GM18519 (cell line): ENCODE data around the gene PLK3.
"Not testable (repeated sequence)": the region's sequence is repeated elsewhere in the genome, so short reads cannot be mapped to it uniquely, and the experiment has no call there.

Experiments
- ATAC-seq: cut with Tn5 transposase; IDR thresholded peaks from one replicate; pipeline ENCODE4 v1.9.1; 2021; ENCODE audit warnings: mild to moderate bottlenecking, moderate library complexity; ENCODE audit not compliant: unreplicated experiment, low FRiP score

Gene PLK3

GRCh38 chr1:44826375-44827196 lies 26.4 kb downstream of the PLK3 start:
- no peak for ATAC-seq

- ATAC-seq: no peak
Measured at GRCh38 chr1:44827197-44828002, 27.2 kb downstream of the PLK3 start.

DNA sequence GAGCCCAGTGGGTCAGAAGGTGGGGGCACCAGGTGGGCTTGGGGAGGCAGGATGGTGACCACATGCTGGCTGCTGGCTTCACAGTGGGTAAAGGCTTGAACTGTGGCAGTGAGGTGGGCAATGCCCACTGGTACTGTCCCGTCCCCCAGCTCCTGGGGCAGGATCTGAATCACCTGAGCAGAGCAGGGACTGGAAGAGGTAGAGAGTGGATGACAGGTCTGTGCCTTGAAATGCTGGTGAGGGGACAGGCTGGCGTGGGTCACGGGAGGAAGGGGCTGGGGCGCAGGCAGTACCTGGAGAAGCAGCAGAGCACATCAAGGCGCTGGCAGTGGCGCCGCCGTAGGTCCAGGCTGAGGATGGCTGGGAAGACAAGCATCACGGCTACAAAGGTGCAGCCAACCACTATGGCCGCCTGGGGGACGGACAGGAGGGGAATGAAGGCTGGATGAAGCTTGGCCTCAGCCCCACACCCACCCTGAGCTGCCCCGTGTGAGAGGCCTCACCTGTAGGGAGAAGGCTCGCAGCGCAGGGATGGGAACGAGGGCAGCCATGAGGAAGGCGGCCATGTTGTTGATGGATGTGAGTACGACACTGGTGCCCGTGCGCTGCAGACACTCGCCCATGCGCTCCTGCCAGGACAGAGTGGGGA lies 27.9 kb downstream of the PLK3 start:
- no peak for ATAC-seq

- ATAC-seq: no peak
Measured at GRCh38 chr1:44828841-44829440, 28.8 kb downstream of the PLK3 start.

DNA sequence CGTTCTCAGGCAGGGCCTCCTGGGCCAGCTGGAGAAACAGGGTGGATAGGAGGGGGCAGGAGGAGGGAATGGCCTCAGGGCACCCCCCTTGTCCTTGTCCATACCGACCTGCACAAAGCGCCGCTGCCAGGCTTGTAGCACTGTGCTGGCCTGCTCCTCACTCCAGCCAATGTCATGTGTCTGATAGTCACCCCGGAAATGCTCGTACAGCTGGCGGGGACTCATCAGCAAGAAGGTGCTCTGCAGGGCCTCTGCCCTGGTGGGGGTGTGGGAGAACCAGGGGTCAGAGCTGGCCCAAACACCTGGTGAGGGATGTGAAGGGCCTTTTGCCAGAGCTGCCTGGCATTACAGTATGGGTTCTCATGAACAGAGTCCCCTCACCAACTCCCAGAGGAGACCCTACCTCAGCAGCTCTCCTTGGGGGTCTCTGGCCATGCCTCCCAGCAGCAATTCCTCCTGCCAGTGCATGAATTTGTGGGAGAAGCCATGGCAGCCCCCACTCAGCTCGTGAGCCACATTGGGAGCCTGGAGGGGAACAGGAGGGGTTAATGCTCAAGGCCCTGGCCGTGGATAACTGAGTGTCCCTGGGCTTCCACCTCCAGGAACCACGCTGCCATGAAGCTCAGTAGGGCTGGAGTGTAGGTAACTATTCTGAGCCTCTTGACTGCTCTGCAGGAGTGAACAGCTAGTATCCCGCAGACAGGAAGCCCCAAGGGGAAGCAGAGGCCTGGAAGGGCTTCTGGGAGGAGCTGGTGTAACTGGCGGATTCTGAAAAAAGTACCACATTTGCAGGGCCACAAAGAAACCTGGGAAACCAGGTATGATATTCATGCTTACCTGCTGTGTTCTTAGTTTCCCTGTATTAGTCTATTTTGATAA lies 29.6 kb downstream of the PLK3 start:
- ATAC-seq: no peak

- no peak for ATAC-seq
Measured at GRCh38 chr1:44830900-44831304, 30.7 kb downstream of the PLK3 start.

- no peak for ATAC-seq
Measured at GRCh38 chr1:44831516-44831915, 31.3 kb downstream of the PLK3 start.

DNA sequence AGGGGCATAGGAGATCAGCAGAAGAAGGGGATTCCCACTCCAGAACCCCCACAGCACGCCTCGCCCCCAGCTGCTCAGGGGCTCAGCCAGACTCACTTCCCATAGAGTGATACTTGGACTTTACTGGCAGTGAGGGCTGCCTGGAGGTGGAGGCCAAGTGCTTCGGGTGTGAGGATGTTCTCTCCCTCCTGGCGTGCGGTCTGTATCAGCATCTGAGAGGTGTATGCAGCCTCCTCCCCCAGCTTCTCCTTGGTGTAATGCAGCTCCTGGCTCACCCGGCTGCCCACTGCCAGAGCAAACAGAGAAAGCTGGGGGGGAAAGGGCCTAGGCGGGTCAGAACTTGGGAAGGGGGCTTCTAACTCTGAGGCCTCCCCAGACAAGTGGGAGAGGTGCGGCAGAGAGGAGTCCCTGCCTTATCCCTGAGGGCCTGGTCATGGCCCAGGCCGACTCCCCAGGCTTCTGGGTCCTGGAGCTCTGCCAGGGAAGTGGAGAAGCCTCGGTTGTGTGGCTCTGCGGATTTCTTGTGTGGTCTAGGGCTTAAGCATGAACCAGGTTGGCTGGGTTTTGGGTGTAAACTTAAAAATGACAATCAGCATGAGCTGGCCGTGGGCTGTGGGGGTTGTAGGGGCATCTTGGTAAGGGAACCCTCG lies 32.0 kb downstream of the PLK3 start:
- ATAC-seq: no peak

DNA sequence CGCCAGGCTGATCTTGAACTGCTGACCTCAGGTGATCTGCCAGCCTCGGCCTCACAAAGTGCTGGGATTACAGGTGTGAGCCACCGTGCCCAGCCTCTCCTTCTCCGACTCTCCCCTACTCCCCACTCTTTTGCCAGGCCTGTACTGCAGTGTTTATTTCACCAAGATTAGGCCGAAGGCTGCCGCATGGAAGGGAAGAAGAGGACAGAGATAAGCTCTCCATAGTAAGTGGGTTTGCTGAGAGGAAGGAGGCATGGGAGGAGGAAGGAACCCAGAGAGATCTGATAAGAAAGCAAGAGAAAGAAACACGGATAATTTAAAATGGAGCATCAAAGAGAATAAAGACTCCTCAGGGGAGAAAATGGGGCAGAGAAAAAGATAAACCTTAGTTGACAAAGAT lies 34.2 kb downstream of the PLK3 start:
- no peak for ATAC-seq

DNA sequence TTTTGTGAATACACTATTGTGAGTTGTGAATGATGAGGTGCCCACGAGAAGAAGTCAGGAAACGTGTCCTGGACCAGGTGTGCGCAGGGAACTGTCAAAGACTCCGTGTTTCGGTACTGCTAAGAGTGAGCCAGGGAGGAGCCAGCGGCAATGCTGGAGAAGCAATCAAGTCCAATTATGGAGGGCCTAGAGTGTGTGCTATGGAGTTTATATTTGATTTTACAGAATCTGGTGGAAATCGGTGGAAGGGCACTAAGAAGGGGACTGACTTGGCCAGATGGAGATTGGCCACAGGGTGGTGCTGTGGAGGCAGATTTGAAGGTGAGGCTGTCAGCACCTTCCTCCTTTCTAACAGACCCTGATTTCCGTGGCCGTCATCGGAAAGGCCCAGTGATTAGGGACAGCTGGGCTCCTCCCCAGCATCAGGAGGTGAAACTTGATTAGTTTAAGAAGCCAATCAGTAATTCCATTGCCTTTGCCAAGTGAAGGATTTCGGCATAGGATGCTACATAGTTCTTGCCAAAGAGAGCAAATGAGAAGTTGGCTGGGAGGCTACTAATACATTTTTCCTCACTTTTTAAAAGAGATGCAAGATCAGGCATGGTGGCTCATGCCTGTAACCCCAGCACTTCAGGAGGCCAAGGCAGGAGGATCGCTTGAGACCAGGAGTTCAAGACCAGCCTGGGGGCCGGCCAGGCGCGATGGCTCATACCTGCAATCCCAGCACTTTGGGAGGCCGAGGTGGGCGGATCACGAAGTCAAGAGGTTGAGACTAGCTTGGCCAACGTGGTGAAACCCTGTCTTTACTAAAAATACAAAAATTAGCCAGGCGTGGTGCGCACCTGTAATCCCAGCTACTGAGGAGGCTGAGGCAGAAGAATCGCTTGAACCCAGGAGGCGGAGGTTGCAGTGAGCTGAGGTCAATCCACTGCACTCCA lies 35.8 kb downstream of the PLK3 start:
- ATAC-seq: no peak

DNA sequence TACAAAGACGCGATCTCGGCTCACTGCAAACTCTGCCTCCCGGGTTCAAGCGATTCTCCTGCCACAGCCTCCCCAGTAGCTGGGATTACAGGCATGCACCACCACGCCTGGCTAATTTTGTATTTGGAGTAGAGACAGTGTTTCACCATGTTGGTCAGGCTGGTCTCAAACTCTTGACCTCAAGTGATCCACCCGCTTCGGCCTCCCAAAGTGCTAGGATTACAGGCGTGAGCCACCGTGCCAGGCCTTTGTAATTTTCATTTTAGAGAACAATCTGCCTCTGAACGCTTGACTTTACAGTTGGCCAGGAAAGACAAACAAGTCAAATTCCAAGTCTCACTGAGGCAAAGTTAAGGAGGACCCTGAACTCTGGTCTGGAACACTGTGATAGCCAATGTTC lies 38.1 kb downstream of the PLK3 start:
- not testable (repeated sequence) for ATAC-seq

GRCh38 chr1:44839576-44839975 lies 39.4 kb downstream of the PLK3 start:
- ATAC-seq: no peak

- ATAC-seq: no peak
Measured at GRCh38 chr1:44842486-44842861, 42.3 kb downstream of the PLK3 start.

- ATAC-seq: no peak
Measured at GRCh38 chr1:44842862-44843655, 42.9 kb downstream of the PLK3 start, which contains the start of gene PTCH2. Gene PTCH2, minus strand, starts transcription at chr1:44843253. Its CDS starts 321 bp downstream, at chr1:44842932.

GRCh38 chr1:44846985-44847384 lies 46.8 kb downstream of the PLK3 start:
- ATAC-seq: no peak

DNA sequence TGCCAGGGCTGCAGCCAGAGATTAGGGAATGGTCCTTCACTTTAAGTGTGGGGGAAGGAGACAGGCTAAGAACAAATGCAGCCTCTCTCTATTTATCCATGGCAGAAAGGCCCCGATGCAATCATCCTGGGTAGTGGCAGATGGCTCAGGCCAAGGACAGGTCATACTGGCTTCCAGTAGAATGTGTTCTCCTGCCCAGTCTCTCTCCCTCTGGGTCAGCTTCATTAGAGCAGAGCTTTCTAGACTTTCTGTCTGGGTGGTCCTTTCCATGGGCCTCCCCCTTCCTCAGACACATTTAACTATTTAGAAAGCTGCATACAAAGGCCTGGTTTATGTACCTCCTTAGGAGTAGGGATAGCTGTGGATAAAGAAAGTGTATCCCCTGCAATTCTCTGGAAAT lies 47.7 kb downstream of the PLK3 start:
- no peak for ATAC-seq

DNA sequence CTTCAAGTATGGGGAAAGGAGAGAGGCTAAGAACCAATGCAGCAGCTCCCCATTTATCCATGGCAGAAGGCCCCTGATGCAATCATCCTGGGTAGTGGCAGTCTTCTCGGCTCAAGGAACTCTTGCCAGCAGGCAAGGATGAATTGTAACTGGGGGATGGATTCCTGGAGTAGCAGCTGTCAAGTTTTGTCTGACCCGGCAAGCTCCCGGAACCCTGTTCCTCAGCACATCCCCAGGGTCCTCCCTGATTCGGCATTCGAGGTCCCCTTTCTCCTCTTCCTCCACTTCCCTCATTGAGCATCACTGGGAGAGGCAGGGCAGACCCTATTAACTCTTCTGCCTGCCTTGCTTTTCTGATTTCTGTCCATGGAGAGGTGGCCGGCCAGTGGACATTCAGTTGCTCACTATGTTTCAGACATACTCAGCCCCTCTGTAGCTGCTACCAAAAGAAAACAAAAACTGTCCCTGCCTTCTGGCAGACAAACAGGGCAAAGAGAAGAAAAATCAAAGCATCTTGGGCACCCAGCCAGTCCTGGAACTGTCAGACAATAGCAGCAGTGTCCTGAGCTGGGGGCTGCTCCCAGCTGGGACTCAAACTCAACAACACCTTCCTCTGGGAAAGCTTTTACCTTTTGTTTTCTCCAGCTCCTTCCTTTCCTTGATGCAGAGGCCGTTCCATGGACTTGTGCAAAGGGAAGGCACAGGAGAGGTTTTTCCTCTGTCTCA lies 48.4 kb downstream of the PLK3 start:
- ATAC-seq: no peak
